KMS-11 (cell line): ENCODE results near the gene CCT5.

Experiments used
- H2AFZ ChIP-seq: fragments of 200-600 bp; sonication (generic); 2 replicates; pipeline ENCODE4 v1.6.1; 2016; ENCODE audit warnings: antibody characterized with exemption, mixed run types, low read depth
- H3K27ac ChIP-seq: fragments of 200-600 bp; sonication (generic); 2 replicates; pipeline ENCODE4 v1.6.1; 2016; ENCODE audit warnings: mild to moderate bottlenecking, mixed run types
- H3K27me3 ChIP-seq: fragments of 200-600 bp; sonication (generic); 2 replicates; pipeline ENCODE4 v1.6.1; 2017; ENCODE audit warnings: mild to moderate bottlenecking, low read depth, mixed run types, moderate library complexity; ENCODE audit not compliant: insufficient read depth
- H3K36me3 ChIP-seq: fragments of 200-600 bp; sonication (generic); 2 replicates; pipeline ENCODE4 v1.6.1; 2017; ENCODE audit warnings: mild to moderate bottlenecking, mixed run types; ENCODE audit not compliant: insufficient read depth
- H3K4me1 ChIP-seq: fragments of 200-600 bp; sonication (generic); 2 replicates; pipeline ENCODE4 v1.6.1; 2016; ENCODE audit warnings: mild to moderate bottlenecking, low read depth, mixed run types; ENCODE audit not compliant: poor library complexity, severe bottlenecking
- H3K4me2 ChIP-seq: fragments of 200-600 bp; sonication (generic); 2 replicates; pipeline ENCODE4 v1.7.0; 2016; ENCODE audit warnings: mild to moderate bottlenecking, mixed run types
- H3K4me3 ChIP-seq: fragments of 200-600 bp; sonication (generic); IDR thresholded peaks from 2 replicates; pipeline ENCODE4 v1.6.1; 2017; ENCODE audit warnings: low read depth, low read length, mixed read lengths; ENCODE audit not compliant: insufficient read depth
- H3K79me2 ChIP-seq: fragments of 200-600 bp; sonication (generic); 2 replicates; pipeline ENCODE4 v1.6.1; 2016; ENCODE audit warnings: low read depth, mixed run types; ENCODE audit not compliant: insufficient read depth
- H3K9ac ChIP-seq: fragments of 200-600 bp; sonication (generic); 2 replicates; pipeline ENCODE4 v1.6.1; 2016; ENCODE audit warnings: mild to moderate bottlenecking, mixed run types
- H4K20me1 ChIP-seq: fragments of 200-600 bp; sonication (generic); 2 replicates; pipeline ENCODE4 v1.6.1; 2016; ENCODE audit warnings: mild to moderate bottlenecking, mixed run types; ENCODE audit not compliant: insufficient read depth
- CTCF ChIP-seq: fragments of 200-600 bp; sonication (generic); conservative IDR thresholded peaks from 2 replicates; pipeline ENCODE4 v1.6.1; 2017; ENCODE audit warnings: low read depth, mild to moderate bottlenecking, antibody characterized with exemption, low read length, moderate library complexity, mixed read lengths

CCT5 gene

GRCh38 chr5:10248378-10249260, 1.5 kb upstream of the CCT5 start:
- Histone ChIP-seq H3K4me2 (peak overlapping the region; percentile 96), H3K27ac (peak overlapping the region; percentile 88), H3K4me1 (peaks cover 30% of the 10 kb centered on the region), H3K4me3 (no peak overlapping the region), H4K20me1 (peaks cover 11% of the 10 kb centered on the region), H3K36me3 (peaks cover 8% of the 10 kb centered on the region; the same call in 1 of the 2 replicates), H3K27me3 (no peaks in the 10 kb centered on the region), H2AFZ (peak overlapping the region; percentile 96; the same call in 1 of the 2 replicates), H3K9ac (peak overlapping the region; percentile 96), H3K79me2 (peaks cover 66% of the 10 kb centered on the region)
- no peak for TF ChIP-seq CTCF

GRCh38 chr5:10250806-10251276, 761 bp downstream of the CCT5 start:
- H2AFZ ChIP-seq: peak overlapping the region; percentile 96
- H3K4me3 ChIP-seq: peak overlapping the region; percentile 77
- H4K20me1 ChIP-seq: peaks cover 22% of the 10 kb centered on the region
- peaks cover 88% of the 10 kb centered on the region for H3K79me2 ChIP-seq
- H3K27me3 ChIP-seq: no peaks in the 10 kb centered on the region
- peak overlapping the region; percentile 96 for H3K4me2 ChIP-seq
- peak overlapping the region; percentile 88 for H3K27ac ChIP-seq
- peaks cover 23% of the 10 kb centered on the region; the same call in 1 of the 2 replicates for H3K36me3 ChIP-seq
- peaks cover 40% of the 10 kb centered on the region for H3K4me1 ChIP-seq
- peak overlapping the region; percentile 96 for H3K9ac ChIP-seq
- TF ChIP-seq CTCF: no peak

GRCh38 chr5:10251405-10251804, 1.3 kb downstream of the CCT5 start:
- no peak for TF ChIP-seq CTCF
- Histone ChIP-seq H4K20me1 (peaks cover 27% of the 10 kb centered on the region), H3K4me3 (peak overlapping the region; percentile 77), H3K27ac (peak overlapping the region; percentile 88; the same call in 1 of the 2 replicates), H3K79me2 (peaks cover 93% of the 10 kb centered on the region), H3K9ac (peak overlapping the region; percentile 96), H3K27me3 (no peaks in the 10 kb centered on the region), H2AFZ (no peak overlapping the region), H3K4me2 (peak overlapping the region; percentile 96), H3K36me3 (peaks cover 29% of the 10 kb centered on the region; the same call in 1 of the 2 replicates), H3K4me1 (peaks cover 40% of the 10 kb centered on the region)

GRCh38 chr5:10253390-10253789, 3.3 kb downstream of the CCT5 start:
- no peak overlapping the region for H2AFZ ChIP-seq
- H3K4me2 ChIP-seq: peak overlapping the region; percentile 5; the same call in 1 of the 2 replicates
- H3K4me1 ChIP-seq: peaks cover 36% of the 10 kb centered on the region
- H3K27me3 ChIP-seq: no peaks in the 10 kb centered on the region
- peaks cover 43% of the 10 kb centered on the region; the same call in 1 of the 2 replicates for H3K36me3 ChIP-seq
- no peak overlapping the region for H3K9ac ChIP-seq
- no peak overlapping the region for H3K4me3 ChIP-seq
- TF ChIP-seq CTCF: no peak
- H4K20me1 ChIP-seq: peaks cover 41% of the 10 kb centered on the region
- no peak overlapping the region for H3K27ac ChIP-seq
- peaks cover 89% of the 10 kb centered on the region for H3K79me2 ChIP-seq
